GM23338 (cell line): ENCODE measurements around the gene FAM221A.

ENCODE experiments used
- CREB1 ChIP-seq: fragments of 250-450 bp; sonication (Bioruptor Pico); IDR thresholded peaks from 2 replicates; pipeline ENCODE4 v1.5.0; 2020; ENCODE audit warnings: low read depth, mild to moderate bottlenecking, moderate library complexity
- EZH2 ChIP-seq: fragments of 200-600 bp; sonication (generic); IDR thresholded peaks from one replicate; pipeline ENCODE4 v1.8.0; 2017; ENCODE audit warnings: antibody characterized with exemption, mild to moderate bottlenecking, low read depth; ENCODE audit not compliant: unreplicated experiment
- EZH2phosphoT487 ChIP-seq: fragments of 200-600 bp; sonication (generic); IDR thresholded peaks from one replicate; pipeline ENCODE4 v1.8.1; 2018; ENCODE audit warnings: antibody characterized with exemption; ENCODE audit not compliant: unreplicated experiment
- JUNB ChIP-seq: IDR thresholded peaks from one replicate; pipeline ENCODE4 v1.6.1; 2016; ENCODE audit warnings: antibody characterized with exemption; ENCODE audit not compliant: unreplicated experiment
- NANOG ChIP-seq: IDR thresholded peaks from 2 replicates; pipeline ENCODE4 v1.6.1; 2016; ENCODE audit warnings: antibody characterized with exemption, borderline replicate concordance
- POLR2AphosphoS5 ChIP-seq: IDR thresholded peaks from 2 replicates; pipeline ENCODE4 v1.6.1; 2016; ENCODE audit warnings: antibody characterized with exemption, low read depth
- STAT1 ChIP-seq: IDR thresholded peaks from one replicate; pipeline ENCODE4 v1.6.1; 2016; ENCODE audit warnings: antibody characterized with exemption; ENCODE audit not compliant: unreplicated experiment
- TF ChIP-seq, protein P1 (sequence below), 2 experiments: fragments of 200-600 bp in 1 of 2; sonication (generic) in 1 of 2; conservative IDR thresholded peaks; 2 replicates each; pipeline versions ENCODE4 v1.5.1 to v1.6.1; 2016 to 2017; ENCODE audit warnings: antibody characterized with exemption in 2 of 2, low read depth in 2 of 2, mild to moderate bottlenecking in 2 of 2, moderate library complexity in 1 of 2
- TF ChIP-seq, protein P2 (sequence below): IDR thresholded peaks from one replicate; pipeline ENCODE4 v1.6.1; 2018; ENCODE audit warnings: antibody characterized with exemption; ENCODE audit not compliant: unreplicated experiment
- TF ChIP-seq, protein P3 (sequence below): IDR thresholded peaks from 2 replicates; pipeline ENCODE4 v1.6.1; 2016; ENCODE audit warnings: antibody characterized with exemption
- TF ChIP-seq, protein P4 (sequence below): fragments of 250-450 bp; sonication (Bioruptor Pico); IDR thresholded peaks from 2 replicates; pipeline ENCODE4 v1.5.0; 2020; ENCODE audit warnings: mild to moderate bottlenecking, moderate library complexity

DNA sequence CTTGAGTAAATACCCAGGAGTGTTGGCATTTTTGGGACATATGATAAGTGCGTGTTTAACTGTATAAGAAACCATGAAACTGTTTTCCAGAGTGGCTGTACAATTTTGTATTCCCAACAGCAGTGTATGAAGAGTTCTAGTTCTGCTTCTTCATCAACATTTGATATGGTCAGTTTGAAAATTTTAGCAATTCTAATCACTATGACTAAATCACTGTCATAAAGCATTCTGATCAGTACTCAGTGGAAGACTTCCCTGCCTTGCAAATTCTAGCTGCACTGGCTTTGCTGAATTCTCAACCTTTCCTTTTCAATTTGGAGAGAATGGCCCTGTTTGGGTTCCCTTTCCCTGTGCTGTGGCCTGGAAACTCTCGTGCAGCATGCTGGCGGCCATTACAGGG, 18.6 kb upstream of the FAM221A start:
- TF ChIP-seq, protein P1, sequence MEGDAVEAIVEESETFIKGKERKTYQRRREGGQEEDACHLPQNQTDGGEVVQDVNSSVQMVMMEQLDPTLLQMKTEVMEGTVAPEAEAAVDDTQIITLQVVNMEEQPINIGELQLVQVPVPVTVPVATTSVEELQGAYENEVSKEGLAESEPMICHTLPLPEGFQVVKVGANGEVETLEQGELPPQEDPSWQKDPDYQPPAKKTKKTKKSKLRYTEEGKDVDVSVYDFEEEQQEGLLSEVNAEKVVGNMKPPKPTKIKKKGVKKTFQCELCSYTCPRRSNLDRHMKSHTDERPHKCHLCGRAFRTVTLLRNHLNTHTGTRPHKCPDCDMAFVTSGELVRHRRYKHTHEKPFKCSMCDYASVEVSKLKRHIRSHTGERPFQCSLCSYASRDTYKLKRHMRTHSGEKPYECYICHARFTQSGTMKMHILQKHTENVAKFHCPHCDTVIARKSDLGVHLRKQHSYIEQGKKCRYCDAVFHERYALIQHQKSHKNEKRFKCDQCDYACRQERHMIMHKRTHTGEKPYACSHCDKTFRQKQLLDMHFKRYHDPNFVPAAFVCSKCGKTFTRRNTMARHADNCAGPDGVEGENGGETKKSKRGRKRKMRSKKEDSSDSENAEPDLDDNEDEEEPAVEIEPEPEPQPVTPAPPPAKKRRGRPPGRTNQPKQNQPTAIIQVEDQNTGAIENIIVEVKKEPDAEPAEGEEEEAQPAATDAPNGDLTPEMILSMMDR (conservative IDR thresholded peaks at IDR 0.05; ENCODE audit: low read depth in 2 of 2), result no peak
- TF ChIP-seq, protein P2, sequence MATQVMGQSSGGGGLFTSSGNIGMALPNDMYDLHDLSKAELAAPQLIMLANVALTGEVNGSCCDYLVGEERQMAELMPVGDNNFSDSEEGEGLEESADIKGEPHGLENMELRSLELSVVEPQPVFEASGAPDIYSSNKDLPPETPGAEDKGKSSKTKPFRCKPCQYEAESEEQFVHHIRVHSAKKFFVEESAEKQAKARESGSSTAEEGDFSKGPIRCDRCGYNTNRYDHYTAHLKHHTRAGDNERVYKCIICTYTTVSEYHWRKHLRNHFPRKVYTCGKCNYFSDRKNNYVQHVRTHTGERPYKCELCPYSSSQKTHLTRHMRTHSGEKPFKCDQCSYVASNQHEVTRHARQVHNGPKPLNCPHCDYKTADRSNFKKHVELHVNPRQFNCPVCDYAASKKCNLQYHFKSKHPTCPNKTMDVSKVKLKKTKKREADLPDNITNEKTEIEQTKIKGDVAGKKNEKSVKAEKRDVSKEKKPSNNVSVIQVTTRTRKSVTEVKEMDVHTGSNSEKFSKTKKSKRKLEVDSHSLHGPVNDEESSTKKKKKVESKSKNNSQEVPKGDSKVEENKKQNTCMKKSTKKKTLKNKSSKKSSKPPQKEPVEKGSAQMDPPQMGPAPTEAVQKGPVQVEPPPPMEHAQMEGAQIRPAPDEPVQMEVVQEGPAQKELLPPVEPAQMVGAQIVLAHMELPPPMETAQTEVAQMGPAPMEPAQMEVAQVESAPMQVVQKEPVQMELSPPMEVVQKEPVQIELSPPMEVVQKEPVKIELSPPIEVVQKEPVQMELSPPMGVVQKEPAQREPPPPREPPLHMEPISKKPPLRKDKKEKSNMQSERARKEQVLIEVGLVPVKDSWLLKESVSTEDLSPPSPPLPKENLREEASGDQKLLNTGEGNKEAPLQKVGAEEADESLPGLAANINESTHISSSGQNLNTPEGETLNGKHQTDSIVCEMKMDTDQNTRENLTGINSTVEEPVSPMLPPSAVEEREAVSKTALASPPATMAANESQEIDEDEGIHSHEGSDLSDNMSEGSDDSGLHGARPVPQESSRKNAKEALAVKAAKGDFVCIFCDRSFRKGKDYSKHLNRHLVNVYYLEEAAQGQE, result no peak
- no peak for TF ChIP-seq POLR2AphosphoS5
- TF ChIP-seq EZH2, result no peak
- TF ChIP-seq EZH2phosphoT487, result no peak
- no peak for TF ChIP-seq CREB1 (CRISPR knock-in tag)
- TF ChIP-seq NANOG, result no peak
- TF ChIP-seq, protein P3, sequence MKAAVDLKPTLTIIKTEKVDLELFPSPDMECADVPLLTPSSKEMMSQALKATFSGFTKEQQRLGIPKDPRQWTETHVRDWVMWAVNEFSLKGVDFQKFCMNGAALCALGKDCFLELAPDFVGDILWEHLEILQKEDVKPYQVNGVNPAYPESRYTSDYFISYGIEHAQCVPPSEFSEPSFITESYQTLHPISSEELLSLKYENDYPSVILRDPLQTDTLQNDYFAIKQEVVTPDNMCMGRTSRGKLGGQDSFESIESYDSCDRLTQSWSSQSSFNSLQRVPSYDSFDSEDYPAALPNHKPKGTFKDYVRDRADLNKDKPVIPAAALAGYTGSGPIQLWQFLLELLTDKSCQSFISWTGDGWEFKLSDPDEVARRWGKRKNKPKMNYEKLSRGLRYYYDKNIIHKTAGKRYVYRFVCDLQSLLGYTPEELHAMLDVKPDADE, result no peak
- TF ChIP-seq, protein P4, sequence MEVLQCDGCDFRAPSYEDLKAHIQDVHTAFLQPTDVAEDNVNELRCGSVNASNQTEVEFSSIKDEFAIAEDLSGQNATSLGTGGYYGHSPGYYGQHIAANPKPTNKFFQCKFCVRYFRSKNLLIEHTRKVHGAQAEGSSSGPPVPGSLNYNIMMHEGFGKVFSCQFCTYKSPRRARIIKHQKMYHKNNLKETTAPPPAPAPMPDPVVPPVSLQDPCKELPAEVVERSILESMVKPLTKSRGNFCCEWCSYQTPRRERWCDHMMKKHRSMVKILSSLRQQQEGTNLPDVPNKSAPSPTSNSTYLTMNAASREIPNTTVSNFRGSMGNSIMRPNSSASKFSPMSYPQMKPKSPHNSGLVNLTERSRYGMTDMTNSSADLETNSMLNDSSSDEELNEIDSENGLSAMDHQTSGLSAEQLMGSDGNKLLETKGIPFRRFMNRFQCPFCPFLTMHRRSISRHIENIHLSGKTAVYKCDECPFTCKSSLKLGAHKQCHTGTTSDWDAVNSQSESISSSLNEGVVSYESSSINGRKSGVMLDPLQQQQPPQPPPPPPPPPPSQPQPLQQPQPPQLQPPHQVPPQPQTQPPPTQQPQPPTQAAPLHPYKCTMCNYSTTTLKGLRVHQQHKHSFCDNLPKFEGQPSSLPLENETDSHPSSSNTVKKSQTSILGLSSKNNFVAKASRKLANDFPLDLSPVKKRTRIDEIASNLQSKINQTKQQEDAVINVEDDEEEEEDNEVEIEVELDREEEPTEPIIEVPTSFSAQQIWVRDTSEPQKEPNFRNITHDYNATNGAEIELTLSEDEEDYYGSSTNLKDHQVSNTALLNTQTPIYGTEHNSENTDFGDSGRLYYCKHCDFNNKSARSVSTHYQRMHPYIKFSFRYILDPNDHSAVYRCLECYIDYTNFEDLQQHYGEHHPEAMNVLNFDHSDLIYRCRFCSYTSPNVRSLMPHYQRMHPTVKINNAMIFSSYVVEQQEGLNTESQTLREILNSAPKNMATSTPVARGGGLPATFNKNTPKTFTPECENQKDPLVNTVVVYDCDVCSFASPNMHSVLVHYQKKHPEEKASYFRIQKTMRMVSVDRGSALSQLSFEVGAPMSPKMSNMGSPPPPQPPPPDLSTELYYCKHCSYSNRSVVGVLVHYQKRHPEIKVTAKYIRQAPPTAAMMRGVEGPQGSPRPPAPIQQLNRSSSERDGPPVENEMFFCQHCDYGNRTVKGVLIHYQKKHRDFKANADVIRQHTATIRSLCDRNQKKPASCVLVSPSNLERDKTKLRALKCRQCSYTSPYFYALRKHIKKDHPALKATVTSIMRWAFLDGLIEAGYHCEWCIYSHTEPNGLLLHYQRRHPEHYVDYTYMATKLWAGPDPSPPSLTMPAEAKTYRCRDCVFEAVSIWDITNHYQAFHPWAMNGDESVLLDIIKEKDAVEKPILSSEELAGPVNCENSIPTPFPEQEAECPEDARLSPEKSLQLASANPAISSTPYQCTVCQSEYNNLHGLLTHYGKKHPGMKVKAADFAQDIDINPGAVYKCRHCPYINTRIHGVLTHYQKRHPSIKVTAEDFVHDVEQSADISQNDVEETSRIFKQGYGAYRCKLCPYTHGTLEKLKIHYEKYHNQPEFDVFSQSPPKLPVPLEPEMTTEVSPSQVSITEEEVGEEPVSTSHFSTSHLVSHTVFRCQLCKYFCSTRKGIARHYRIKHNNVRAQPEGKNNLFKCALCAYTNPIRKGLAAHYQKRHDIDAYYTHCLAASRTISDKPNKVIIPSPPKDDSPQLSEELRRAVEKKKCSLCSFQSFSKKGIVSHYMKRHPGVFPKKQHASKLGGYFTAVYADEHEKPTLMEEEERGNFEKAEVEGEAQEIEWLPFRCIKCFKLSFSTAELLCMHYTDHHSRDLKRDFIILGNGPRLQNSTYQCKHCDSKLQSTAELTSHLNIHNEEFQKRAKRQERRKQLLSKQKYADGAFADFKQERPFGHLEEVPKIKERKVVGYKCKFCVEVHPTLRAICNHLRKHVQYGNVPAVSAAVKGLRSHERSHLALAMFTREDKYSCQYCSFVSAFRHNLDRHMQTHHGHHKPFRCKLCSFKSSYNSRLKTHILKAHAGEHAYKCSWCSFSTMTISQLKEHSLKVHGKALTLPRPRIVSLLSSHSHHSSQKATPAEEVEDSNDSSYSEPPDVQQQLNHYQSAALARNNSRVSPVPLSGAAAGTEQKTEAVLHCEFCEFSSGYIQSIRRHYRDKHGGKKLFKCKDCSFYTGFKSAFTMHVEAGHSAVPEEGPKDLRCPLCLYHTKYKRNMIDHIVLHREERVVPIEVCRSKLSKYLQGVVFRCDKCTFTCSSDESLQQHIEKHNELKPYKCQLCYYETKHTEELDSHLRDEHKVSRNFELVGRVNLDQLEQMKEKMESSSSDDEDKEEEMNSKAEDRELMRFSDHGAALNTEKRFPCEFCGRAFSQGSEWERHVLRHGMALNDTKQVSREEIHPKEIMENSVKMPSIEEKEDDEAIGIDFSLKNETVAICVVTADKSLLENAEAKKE (CRISPR knock-in tag), result no peak
- no peak for TF ChIP-seq STAT1
- TF ChIP-seq JUNB, result no peak
